GM10248 (cell line): ENCODE results near the gene MAFG.

Experiments
- CTCF ChIA-PET: fragments of 300-600 bp; sonication (Branson Sonifier 250); formaldehyde crosslinking; extraction: SDS; loops from one replicate; lab custom pipeline; 2021; ENCODE audit warnings: antibody characterized with exemption; lab: Yijun Ruan, JAX
- POLR2A ChIA-PET: fragments of 350-650 bp; sonication (Branson Sonifier 250); formaldehyde crosslinking; extraction: SDS; loops from one replicate; lab custom pipeline; 2020; ENCODE audit warnings: antibody characterized with exemption; lab: Yijun Ruan, JAX
- DNase-seq: peaks from one replicate; pipeline ENCODE4 v3.0.0; 2012; ENCODE audit errors: extremely low spot score
- CTCF ChIP-seq: IDR thresholded peaks from 2 replicates; pipeline ENCODE4 v1.5.1; 2012; ENCODE audit warnings: mild to moderate bottlenecking, low read depth; ENCODE audit errors: extremely low read depth, missing control alignments, control extremely low read depth

MAFG gene

GRCh38 chr17:81952792-81953228 is 25.3 kb upstream of the MAFG start:
- ChIA-PET CTCF (interaction anchor here (1.2 kb wide), 1 partner anchor 85 kb away, joined by 3 read pairs; the partner anchor contains the start of gene DCXR), POLR2A (no interaction called here)
- no peak for DNase-seq
- TF ChIP-seq CTCF: no peak

GRCh38 chr17:81951785-81952684 is 24.5 kb upstream of the MAFG start:
- DNase-seq: no peak
- ChIA-PET POLR2A (no interaction called here), CTCF (interaction anchor here (1.2 to 2.5 kb wide), 2 partner anchors 8 to 86 kb away, joined by 3 to 19 read pairs; partner anchors contain the start of genes DCXR and NOTUM)
- TF ChIP-seq CTCF: no peak

GRCh38 chr17:81950501-81950900 is 23.0 kb upstream of the MAFG start:
- DNase-seq: no peak
- POLR2A ChIA-PET: interaction anchor here (0.6 kb wide), 1 partner anchor 70 kb away, joined by 5 read pairs; no protein-coding TSS in a partner anchor
- CTCF ChIA-PET: interaction anchor here (2.5 kb wide), 1 partner anchor 10 kb away, joined by 19 read pairs; the partner anchor contains the start of gene NOTUM
- no peak for TF ChIP-seq CTCF

GRCh38 chr17:81948635-81949378 is 21.3 kb upstream of the MAFG start:
- ChIA-PET POLR2A (no interaction called here), CTCF (interaction anchor here (0.9 to 2.5 kb wide), 3 partner anchors 11 to 82 kb away, joined by 3 to 11 read pairs (median 3); no protein-coding TSS in a partner anchor)
- TF ChIP-seq CTCF: no peak
- no peak for DNase-seq

- POLR2A ChIA-PET: no interaction called here
- TF ChIP-seq CTCF: no peak
- CTCF ChIA-PET: interaction anchor here (2.5 kb wide), 1 partner anchor 12 kb away, joined by 11 read pairs; no protein-coding TSS in a partner anchor
- DNase-seq: no peak
Observed at GRCh38 chr17:81947189-81947588, 19.7 kb upstream of the MAFG start, which contains the start of gene MYADML2. TSS of gene MYADML2 (minus strand) at chr17:81947233. CDS start at chr17:81941741, 5,492 bp downstream.

- POLR2A ChIA-PET: interaction anchor here (0.6 to 1.0 kb wide), 2 partner anchors 10 to 402 kb away, joined by 3 read pairs; no protein-coding TSS in a partner anchor
- CTCF ChIA-PET: interaction anchor here (1.3 to 1.4 kb wide), 3 partner anchors 11 to 18 kb away, joined by 4 to 13 read pairs (median 4); no protein-coding TSS in a partner anchor
- no peak for DNase-seq
- no peak for TF ChIP-seq CTCF
Observed at GRCh38 chr17:81944858-81945257, 17.3 kb upstream of the MAFG start.
